NB4 (cell line): ENCODE measurements around the gene RAD17.

ENCODE experiments used
- POLR2A ChIP-seq: IDR thresholded peaks from 2 replicates; pipeline ENCODE4 v1.6.1; 2011; ENCODE audit warnings: mild to moderate bottlenecking; ENCODE audit not compliant: insufficient read length; ENCODE audit errors: extremely low read depth
- TF ChIP-seq, protein P1 (sequence below): IDR thresholded peaks from 2 replicates; pipeline ENCODE4 v1.6.1; 2011; ENCODE audit warnings: low read depth, low read length

DNA sequence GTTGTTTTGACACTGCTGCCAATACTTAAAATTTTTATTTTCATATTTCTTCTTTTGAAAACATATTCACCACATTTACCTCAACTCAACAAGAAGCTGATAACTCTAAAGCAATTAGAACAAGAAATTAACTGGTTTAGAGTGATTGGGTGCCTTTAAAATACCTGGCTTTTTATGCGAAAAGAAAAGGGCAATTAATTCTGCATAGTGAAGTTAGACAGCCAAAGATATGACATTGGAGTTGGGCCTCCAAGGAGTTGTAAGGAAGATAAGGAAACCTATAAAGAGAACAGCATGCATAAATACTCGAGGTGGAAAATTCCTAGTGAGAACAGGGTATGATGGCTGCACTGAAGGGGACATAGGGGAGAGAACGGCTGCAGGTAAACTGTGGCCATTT is 9.9 kb upstream of the RAD17 start:
- TF ChIP-seq, protein P1, sequence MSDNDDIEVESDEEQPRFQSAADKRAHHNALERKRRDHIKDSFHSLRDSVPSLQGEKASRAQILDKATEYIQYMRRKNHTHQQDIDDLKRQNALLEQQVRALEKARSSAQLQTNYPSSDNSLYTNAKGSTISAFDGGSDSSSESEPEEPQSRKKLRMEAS, result no peak
- no peak for TF ChIP-seq POLR2A
